ENCODE data around the gene ANKRD53. TPM values are rescaled to one million over a fixed set of nuclear protein-coding genes. Genes with fewer than 3 reads are reported as not detected.

Gene ANKRD53
- total and polyA plus RNA-seq, 2 donors (not counting 1 experiment from before 2014, with no cell fraction given), result 0.84 TPM

- POLR2A ChIA-PET, result interaction anchor here (0.6 kb wide), 1 partner anchor 31 kb away, joined by 5 read pairs; no protein-coding TSS in a partner anchor
- no peak overlapping the region for H3K27ac Mint-ChIP-seq
- H3K27me3 ChIP-seq (replicated peaks in 1 of 4; ENCODE audit: control extremely low read depth in 1 of 4, control insufficient read depth in 3 of 4, insufficient read depth in 4 of 4, low read length in 3 of 4), result peaks cover 0 to 20% (median 11%) of the 10 kb centered on the region in 4 experiments
- H3K4me2 ChIP-seq (replicated peaks; ENCODE audit: low read depth, low read length, poor library complexity, severe bottlenecking), result peak overlapping the region; percentile 68
- H3K36me3 ChIP-seq (replicated peaks in 1 of 2; ENCODE audit: control extremely low read depth in 1 of 2, control insufficient read depth in 1 of 2, extremely low read depth in 1 of 2, insufficient read depth in 2 of 2, low read length in 1 of 2), result no peaks in the 10 kb centered on the region
- no peak overlapping the region for H3K9ac ChIP-seq (ENCODE audit: low read length)
- peaks cover 25% of the 10 kb centered on the region for H3K27me3 Mint-ChIP-seq
- H3K9me3 Mint-ChIP-seq (ENCODE audit: insufficient read depth), result no peaks in the 10 kb centered on the region
- no peak for ATAC-seq (ENCODE audit: low read depth)
- H3K4me3 ChIP-seq (ENCODE audit: control extremely low read depth in 1 of 5, extremely low read depth in 1 of 5, insufficient read depth in 1 of 5, low read depth in 2 of 5, low read length in 4 of 5), result no peak overlapping the region
- H3K9me3 ChIP-seq (ENCODE audit: control extremely low read depth in 1 of 3, control insufficient read depth in 2 of 3, insufficient read depth in 1 of 3, low read length in 2 of 3), result no peaks in the 10 kb centered on the region
- CTCF ChIA-PET, result interaction anchor here (0.7 to 3.9 kb wide), 23 partner anchors 8 to 643 kb away, joined by 3 to 51 read pairs (median 6); partner anchors contain the start of genes ANKRD53, ATP6V1B1 and FIGLA
- H3K4me3 Mint-ChIP-seq, result peak overlapping the region; percentile 86
- H2AFZ ChIP-seq (ENCODE audit: insufficient read depth, low read depth, low read length, poor library complexity, severe bottlenecking), result peak overlapping the region; percentile 74
- intact Hi-C loops (cut with micrococcal nuclease), result loop anchor here (1.0 to 5.0 kb wide), 3 partner anchors 76 to 290 kb away; no protein-coding TSS in a partner anchor
- no peaks in the 10 kb centered on the region for H4K20me1 ChIP-seq (ENCODE audit: control insufficient read depth, insufficient read depth, low read length, poor library complexity, severe bottlenecking)
- WGBS (ENCODE audit: insufficient coverage), result 52% methylated on average over 10 of the region's 11 CpGs
- no peak overlapping the region for H3K27ac ChIP-seq (ENCODE audit: low read length in 2 of 2)
- no peaks in the 10 kb centered on the region for H3K79me2 ChIP-seq (ENCODE audit: control insufficient read depth, insufficient read depth, low read length)
- peaks cover 13 to 14% of the 10 kb centered on the region in 2 donors for H3K4me1 ChIP-seq (ENCODE audit: control insufficient read depth in 2 of 2, insufficient read depth in 2 of 2, low read length in 2 of 2)
- peaks cover 11% of the 10 kb centered on the region for H3K4me1 Mint-ChIP-seq
- DNase-seq, result no peak
- TF ChIP-seq CTCF (IDR thresholded peaks at IDR 0.05) (no peak), EZH2 (IDR thresholded peaks at IDR 0.05; ENCODE audit: borderline replicate concordance, insufficient read depth, low read depth, low read length, poor library complexity, severe bottlenecking) (no peak)
Observed at GRCh38 chr2:70947556-70948184, 30.8 kb upstream of the ANKRD53 start.
